Measurements from ENCODE around the gene FOXN4.

GRCh38 chr12:109308534-109309380 is at the start of gene FOXN4:
- no peak for TF ChIP-seq CTCF (IDR thresholded peaks at IDR 0.05; ENCODE audit: insufficient read depth, low read length)
- TF ChIP-seq SPI1 (IDR thresholded peaks at IDR 0.05; ENCODE audit: borderline replicate concordance, low read depth), result no peak

Data from HL-60 (cell line).